Endothelial cell of hepatic sinusoid (primary cell): ENCODE results near the gene BROX.
"Not testable (repeated sequence)": the region's sequence is repeated elsewhere in the genome, so short reads cannot be mapped to it uniquely, and the experiment has no call there.

ENCODE experiments used
- in situ Hi-C: cut with HindIII; loops from 2 replicates; pipeline ENCODE4 v1.10.0; 2017; ENCODE audit warnings: low sequenced_read_pairs

BROX gene, protein sequence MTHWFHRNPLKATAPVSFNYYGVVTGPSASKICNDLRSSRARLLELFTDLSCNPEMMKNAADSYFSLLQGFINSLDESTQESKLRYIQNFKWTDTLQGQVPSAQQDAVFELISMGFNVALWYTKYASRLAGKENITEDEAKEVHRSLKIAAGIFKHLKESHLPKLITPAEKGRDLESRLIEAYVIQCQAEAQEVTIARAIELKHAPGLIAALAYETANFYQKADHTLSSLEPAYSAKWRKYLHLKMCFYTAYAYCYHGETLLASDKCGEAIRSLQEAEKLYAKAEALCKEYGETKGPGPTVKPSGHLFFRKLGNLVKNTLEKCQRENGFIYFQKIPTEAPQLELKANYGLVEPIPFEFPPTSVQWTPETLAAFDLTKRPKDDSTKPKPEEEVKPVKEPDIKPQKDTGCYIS

GRCh38 chr1:222712253-222713090, at the start of gene BROX, which contains the start of gene AIDA:
Gene BROX (plus strand): TSS chr1:222712564. CDS start chr1:222715700, 3,136 bp downstream.
Gene AIDA (minus strand): TSS chr1:222712491. CDS start chr1:222712317, 174 bp downstream.
- in situ Hi-C loops: no loop called here

GRCh38 chr1:222663431-222663934, 48.9 kb upstream of the BROX start:
- in situ Hi-C loops: no loop called here

DNA sequence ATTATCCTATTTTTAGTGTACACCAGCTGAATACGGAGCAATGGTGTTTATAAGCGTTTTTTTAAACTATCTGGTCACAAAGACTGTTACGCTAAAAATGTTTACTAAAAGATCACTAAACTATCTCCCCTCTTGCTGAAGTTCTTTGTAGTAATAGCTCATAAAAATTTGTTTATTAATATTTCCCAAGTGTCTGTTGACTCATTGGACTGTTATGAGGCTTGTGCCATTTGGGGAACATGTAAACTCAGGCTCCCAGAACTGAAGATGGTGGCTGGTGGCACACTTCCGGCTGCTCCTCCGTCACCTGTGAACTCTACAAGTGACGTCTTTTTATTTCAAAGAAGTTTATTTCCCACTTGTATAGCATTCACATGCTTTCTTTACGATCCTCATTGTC, 46.4 kb upstream of the BROX start:
- in situ Hi-C loops: no loop called here

GRCh38 chr1:222668184-222668583, 44.2 kb upstream of the BROX start:
- in situ Hi-C loops: not testable (repeated sequence)

DNA sequence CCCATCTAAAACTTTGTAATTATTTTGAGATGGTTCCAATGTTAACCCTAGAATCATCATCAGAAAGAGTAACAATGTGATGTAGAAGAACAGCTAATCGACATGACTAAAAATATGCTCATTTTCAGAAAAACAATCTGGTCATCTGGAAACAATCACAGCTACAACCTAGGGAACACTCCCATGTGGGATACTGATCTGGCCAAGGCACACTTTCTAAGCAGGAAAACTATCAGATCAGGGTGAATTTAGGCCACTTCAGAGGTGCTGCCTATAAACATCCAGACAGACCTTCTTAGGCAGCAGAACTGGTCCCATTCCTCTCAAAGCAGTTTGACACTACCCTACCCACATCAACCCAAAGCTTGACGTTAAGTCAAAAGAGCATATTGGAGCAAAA, 43.3 kb upstream of the BROX start:
- in situ Hi-C loops: not testable (repeated sequence)

GRCh38 chr1:222670110-222670509, 42.3 kb upstream of the BROX start:
- in situ Hi-C loops: no loop called here

- in situ Hi-C loops: no loop called here
Measured at GRCh38 chr1:222680080-222680479, 32.3 kb upstream of the BROX start.

- in situ Hi-C loops: no loop called here
Measured at GRCh38 chr1:222691016-222691415, 21.3 kb upstream of the BROX start.

GRCh38 chr1:222694927-222695326, 17.4 kb upstream of the BROX start:
- in situ Hi-C loops: no loop called here

DNA sequence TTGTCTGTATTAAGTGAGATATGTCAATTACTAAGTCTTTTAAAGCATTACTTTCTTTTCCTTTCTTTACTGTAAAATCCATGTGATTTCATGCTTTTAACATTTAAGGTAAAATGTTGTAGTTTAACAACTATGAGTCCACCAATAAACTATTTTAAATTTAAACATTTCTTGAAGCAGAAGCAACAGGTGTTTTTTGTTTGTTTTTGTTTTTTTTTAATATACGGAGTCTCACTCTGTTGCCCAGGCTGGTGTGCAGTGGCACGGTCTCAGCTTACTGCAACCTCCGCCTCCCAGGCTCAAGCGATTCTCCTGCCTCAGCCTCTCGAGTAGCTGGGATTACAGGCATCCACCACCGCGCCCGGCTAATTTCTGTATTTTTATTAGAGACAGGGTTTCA, 15.6 kb upstream of the BROX start:
- in situ Hi-C loops: no loop called here

- in situ Hi-C loops: no loop called here
Measured at GRCh38 chr1:222697203-222697602, 15.2 kb upstream of the BROX start.

DNA sequence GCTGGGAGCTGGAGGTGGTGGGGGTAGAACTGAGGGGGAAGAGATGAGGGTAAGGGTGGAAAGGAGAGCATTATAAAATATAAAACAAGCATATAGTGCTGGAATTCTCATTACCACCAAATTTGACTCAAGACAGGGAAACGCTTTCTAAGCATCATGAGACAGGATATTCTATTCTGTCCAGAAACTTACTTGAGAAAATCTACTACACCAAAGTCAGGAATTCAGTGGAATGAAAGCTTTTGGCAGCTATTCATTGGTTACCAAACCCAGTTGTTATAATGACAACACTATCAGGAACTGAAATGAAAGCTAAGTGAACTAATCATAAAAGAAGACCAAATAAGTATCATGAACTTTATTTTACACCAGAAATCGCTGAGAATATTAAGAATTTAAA, 14.5 kb upstream of the BROX start:
- in situ Hi-C loops: no loop called here

DNA sequence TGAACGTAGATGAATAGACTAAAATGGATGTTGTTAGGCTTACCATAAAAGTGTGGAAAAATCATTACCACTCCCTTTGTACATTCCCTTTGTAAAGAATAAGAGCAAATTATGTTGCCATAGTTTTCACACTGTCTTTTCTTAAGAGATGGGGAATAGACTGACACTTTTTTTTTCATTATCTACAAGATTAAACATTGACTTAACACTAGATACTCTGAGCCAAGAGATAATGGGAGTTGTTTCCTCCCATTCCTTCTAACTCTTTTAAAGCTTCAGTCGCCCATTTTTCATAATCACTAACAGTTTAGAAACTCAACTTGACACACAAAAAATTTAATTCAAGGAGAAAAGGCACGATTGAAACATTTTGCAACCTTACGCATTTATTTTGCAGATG, 10.2 kb upstream of the BROX start:
- in situ Hi-C loops: no loop called here

- in situ Hi-C loops: no loop called here
Measured at GRCh38 chr1:222704260-222704659, 8.1 kb upstream of the BROX start.

DNA sequence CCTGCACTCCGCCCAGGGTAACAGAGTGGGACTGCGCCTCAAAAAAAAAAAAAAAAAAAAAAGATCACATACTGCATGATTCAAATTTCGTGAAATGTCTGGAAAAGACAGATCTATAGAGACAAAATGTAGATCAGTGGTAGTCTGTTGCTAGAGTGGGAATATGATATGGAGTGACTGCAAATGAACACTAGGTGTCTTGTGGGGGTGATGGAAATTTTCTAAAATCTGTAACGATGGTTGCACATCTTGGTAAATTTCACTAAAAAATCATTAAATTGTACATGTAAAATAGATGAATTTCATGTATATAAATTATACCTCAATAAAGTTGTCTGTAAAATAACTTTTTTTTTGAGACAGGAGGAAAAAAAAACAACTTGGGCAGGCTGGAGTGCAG, 5.5 kb upstream of the BROX start:
- in situ Hi-C loops: no loop called here

DNA sequence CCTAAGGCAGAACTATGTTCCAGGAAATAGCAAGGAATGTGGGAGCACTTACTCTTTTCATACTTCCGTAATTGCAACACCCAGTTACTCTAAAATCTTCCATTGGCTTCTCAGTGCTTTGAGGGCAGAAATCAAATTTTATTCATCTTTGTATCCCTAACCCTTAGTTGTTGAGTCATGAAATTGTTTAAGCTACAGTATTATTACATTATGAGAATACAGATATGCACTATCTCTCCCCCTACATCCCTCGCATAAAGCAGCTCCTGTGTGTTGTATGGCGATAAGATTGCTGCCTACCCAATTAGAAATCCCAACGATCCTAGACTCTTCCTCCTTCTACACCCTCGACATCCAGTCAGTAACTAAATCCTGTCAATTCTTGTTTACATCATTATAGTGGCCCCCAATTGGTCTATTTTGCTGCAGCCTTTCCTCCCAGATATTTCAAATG, 2.6 kb upstream of the BROX start:
- in situ Hi-C loops: no loop called here

- in situ Hi-C loops: no loop called here
Measured at GRCh38 chr1:222711319-222712252, 778 bp upstream of the BROX start.

DNA sequence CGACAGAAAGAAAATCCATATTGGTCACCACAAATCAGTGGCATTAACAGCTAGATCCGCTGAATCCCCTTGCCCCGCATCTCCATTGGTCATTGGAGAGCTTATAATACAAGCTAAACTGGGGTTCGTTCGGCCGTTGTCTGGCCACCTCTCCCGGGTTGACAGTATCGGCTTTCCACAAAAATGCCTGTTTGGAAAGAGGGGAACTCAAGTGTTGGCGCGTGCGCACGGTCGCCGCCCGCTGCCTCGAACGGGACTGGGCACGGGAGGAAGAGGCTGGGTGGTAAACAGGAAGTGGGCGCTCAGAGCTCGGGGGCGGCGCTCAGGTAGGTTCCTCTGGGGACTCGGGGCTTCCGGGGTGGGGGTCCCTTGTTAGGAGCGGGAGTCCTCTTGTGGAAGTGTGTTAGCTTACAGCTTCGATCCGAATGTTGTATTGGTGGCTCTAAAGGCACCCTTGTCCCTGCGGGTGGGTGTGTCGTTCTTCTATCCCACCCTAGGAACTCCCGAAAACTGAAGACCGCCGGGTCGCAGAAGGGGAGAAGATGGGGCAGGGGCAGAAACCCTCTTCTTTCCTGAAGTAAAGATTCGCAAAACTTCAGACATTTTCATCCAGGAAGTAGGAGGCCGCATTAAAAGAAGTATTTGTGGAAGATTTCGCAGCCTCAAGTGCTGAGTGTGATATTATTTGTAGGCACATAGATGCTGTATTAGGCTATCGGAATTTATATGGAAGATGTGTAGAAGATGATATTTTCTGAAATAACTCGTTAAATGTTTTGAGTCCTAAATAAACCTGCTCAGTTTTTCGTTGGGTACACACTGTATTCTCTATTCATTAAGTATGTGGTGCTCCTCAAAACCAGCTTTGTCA, 962 bp downstream of the BROX start:
- in situ Hi-C loops: no loop called here

DNA sequence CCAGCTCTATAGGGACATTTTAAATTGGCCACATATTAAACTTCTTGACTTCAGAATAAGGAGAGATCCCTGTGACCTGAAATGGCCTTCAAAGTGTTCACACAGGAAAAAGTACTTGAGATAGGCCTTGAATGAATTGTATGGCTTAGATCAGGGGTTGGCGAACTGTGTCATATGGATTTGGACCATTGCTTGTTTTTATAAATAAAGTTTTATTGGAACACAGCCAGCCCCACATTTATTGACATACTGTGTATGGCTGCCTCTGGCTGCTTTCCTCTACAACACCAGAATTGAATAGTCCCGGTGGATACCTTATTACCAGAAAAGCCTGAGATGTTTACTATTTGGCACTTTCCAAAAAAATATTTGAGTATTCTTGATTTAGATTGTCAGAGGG, 4.0 kb downstream of the BROX start:
- in situ Hi-C loops: no loop called here

GRCh38 chr1:222728746-222729145, 16.4 kb downstream of the BROX start:
- in situ Hi-C loops: no loop called here
